Tibial nerve (tissue), 4 donors: ENCODE results near the gene TBC1D16. TPM values are rescaled to one million over a fixed set of nuclear protein-coding genes. Genes with fewer than 3 reads are reported as not detected.

Experiments used
- DNase-seq, 2 donors: peaks; one replicate each; pipeline ENCODE4 v3.0.0-alpha.2; 2019; ENCODE audit warnings: low spot score in 2 of 2
- H3K27ac ChIP-seq, 4 donors: fragments of 200-600 bp; sonication (generic) in 3 of 4; one replicate each; pipeline ENCODE4 v1.5.1; 2017 to 2019; ENCODE audit warnings: mild to moderate bottlenecking in 1 of 4
- H3K27me3 ChIP-seq, 2 donors: fragments of 200-600 bp; sonication (generic) in 1 of 2; one replicate each; pipeline versions ENCODE4 v1.5.1 to v1.6.0; 2017 to 2019
- H3K36me3 ChIP-seq, 3 donors: fragments of 200-600 bp; sonication (generic); one replicate each; pipeline ENCODE4 v1.5.1; 2018 to 2019
- H3K4me1 ChIP-seq, 4 donors: fragments of 200-600 bp; sonication (generic) in 3 of 4; one replicate each; pipeline ENCODE4 v1.5.1; 2017 to 2019
- H3K4me3 ChIP-seq, 4 donors: fragments of 200-600 bp; sonication (generic) in 3 of 4; one replicate each; pipeline ENCODE4 v1.5.1; 2017 to 2019; ENCODE audit warnings: mild to moderate bottlenecking in 1 of 4, moderate library complexity in 1 of 4
- H3K9me3 ChIP-seq, 4 donors: fragments of 200-600 bp; sonication (generic) in 3 of 4; one replicate each; pipeline ENCODE4 v1.5.1; 2017 to 2019
- EP300 ChIP-seq, 2 donors: sonication (generic); formaldehyde crosslinking; IDR thresholded peaks; one replicate each; pipeline ENCODE4 v1.6.1; 2017; ENCODE audit warnings: antibody characterized with exemption in 2 of 2, mild to moderate bottlenecking in 1 of 2
- POLR2A ChIP-seq, 2 donors: fragments of 450-650 bp; IDR thresholded peaks; one replicate each; pipeline ENCODE4 v1.6.1; 2017; ENCODE audit warnings: antibody characterized with exemption in 2 of 2, mild to moderate bottlenecking in 2 of 2, moderate library complexity in 2 of 2
- WGBS, 2 donors: methylation state at CpG; one replicate each; pipeline ENCODE4 v1.1.5; 2018; 5-methylcytosine and 5-hydroxymethylcytosine counted together
- total RNA-seq, 4 donors: library from RNA; depleted of rRNA; stranded (reverse); fragments of >200 nt; gene quantifications; one replicate each; pipeline ENCODE4 v1.1.0, GENCODE V29; 2016
- TF ChIP-seq, protein P1 (sequence below), 5 experiments: fragments of 200-600 bp in 3 of 5; fragments of 450-650 bp in 2 of 5; sonication (generic) in 3 of 5; IDR thresholded peaks; one replicate each; pipeline ENCODE4 v1.5.1; 2016 to 2019; ENCODE audit warnings: antibody characterized with exemption in 5 of 5, mild to moderate bottlenecking in 3 of 5, moderate library complexity in 2 of 5

Gene TBC1D16
- total RNA-seq, 4 donors from 2014 or later = 48.3 to 68.4 (median 58.1) TPM

DNA sequence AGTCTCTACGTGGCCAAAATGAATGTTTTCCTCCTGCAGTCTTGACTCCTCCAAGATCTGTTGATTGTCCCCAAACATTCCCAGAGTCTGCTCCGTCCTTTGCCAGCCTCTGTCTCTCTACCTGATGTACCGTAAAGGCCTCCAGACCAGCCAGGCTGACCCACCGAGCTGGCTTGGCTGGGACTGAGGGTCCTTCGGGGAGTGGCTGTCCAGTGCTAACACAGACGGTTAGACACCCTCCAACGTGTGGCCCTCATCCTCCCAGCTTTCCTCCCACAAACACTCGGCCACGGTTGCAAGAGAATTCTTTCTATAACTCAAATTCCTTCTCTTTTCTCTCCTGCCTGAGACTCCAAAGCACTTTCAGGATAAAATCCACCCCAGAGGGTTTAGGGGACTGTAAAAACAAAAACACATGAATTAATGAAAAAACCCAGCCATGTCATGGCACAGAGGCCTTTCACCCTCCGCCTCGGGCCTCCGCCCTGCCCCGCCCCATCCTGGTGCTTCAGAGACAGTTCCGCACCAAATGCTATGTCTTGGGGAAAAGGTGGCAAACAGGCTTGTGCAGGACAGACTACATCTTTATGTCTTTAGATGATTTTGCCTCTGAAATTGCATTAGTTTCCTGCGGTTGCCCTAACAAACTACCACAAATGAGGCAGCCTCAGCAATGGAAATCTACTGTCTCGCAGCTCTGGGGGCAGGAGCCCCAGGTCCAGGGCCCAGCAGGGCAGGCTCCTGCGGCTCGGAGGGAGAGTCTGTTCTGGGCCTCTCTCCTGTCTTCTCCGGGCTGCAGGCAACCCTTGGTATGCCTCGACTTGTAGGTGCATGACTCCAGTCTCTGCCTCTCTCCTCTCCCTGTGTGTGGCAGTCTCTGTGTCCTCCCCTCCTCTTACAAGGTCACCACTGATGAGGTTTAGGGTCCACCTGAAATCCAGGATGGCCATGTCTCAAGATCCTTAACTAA, 124.0 kb downstream of the TBC1D16 start:
- Histone ChIP-seq H3K9me3 (no peaks in the 10 kb centered on the region), H3K4me3 (no peak overlapping the region), H3K27ac (no peak overlapping the region), H3K4me1 (peaks cover 0 to 8% (median 0%) of the 10 kb centered on the region in 4 donors), H3K36me3 (no peaks in the 10 kb centered on the region), H3K27me3 (peaks cover 0 to 22% of the 10 kb centered on the region in 2 donors)
- TF ChIP-seq, protein P1, sequence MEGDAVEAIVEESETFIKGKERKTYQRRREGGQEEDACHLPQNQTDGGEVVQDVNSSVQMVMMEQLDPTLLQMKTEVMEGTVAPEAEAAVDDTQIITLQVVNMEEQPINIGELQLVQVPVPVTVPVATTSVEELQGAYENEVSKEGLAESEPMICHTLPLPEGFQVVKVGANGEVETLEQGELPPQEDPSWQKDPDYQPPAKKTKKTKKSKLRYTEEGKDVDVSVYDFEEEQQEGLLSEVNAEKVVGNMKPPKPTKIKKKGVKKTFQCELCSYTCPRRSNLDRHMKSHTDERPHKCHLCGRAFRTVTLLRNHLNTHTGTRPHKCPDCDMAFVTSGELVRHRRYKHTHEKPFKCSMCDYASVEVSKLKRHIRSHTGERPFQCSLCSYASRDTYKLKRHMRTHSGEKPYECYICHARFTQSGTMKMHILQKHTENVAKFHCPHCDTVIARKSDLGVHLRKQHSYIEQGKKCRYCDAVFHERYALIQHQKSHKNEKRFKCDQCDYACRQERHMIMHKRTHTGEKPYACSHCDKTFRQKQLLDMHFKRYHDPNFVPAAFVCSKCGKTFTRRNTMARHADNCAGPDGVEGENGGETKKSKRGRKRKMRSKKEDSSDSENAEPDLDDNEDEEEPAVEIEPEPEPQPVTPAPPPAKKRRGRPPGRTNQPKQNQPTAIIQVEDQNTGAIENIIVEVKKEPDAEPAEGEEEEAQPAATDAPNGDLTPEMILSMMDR (IDR thresholded peaks at IDR 0.05) = no peak
- TF ChIP-seq POLR2A (IDR thresholded peaks at IDR 0.05) = no peak
- no peak for TF ChIP-seq EP300 (IDR thresholded peaks at IDR 0.05)
- no peak for DNase-seq
- 81 to 83% methylated on average over 20 of the region's 20 CpGs for WGBS, 2 donors

DNA sequence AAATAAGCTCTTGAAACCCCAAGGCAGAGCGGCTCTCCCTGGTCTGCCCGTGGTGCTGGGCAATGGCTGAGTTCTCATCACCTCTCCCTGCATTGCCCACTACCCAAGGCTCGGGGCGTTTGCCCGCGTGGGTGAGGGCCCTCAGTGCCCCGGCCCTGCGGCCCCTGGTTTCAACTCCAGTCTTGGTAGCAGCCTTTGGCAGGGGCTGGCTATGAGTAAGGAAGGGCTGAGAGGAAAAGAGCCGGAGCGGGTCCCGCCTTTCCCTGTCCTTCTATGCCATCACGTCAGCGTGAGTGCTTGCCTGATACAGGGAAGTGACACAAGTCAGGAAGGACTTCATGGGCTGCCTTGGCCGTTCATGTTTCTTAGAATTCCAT, 124.7 kb downstream of the TBC1D16 start:
- no peak overlapping the region for H3K4me3 ChIP-seq
- H3K27me3 ChIP-seq = peaks cover 0 to 20% of the 10 kb centered on the region in 2 donors
- H3K27ac ChIP-seq = no peak overlapping the region
- H3K9me3 ChIP-seq = no peaks in the 10 kb centered on the region
- H3K36me3 ChIP-seq = no peaks in the 10 kb centered on the region
- 72 to 84% methylated on average over 14 of the region's 14 CpGs for WGBS, 2 donors
- TF ChIP-seq EP300 (IDR thresholded peaks at IDR 0.05) (no peak), POLR2A (IDR thresholded peaks at IDR 0.05) (no peak)
- no peak for DNase-seq
- H3K4me1 ChIP-seq = peaks cover 0 to 6% (median 0%) of the 10 kb centered on the region in 4 donors

DNA sequence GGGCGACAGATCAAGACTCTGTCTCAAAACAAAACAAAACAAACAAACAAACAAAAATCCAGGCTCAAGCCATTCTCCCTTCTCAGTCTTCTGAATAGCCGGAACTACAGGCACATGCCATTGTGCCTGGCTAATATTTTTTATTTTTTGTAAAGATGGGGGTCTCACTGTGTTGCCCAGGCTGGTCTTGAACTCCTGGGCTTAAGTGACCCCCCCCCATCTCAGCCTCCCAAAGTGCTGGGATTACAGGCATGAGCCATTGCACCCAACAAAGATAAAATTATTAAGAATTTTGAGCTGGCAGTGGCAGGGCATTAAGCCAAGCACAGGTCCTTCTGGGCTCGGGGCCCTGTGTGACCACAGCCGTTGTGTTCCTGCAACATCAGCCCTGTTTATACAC, 126.6 kb downstream of the TBC1D16 start:
- 54 to 63% methylated on average over 4 of the region's 4 CpGs for whole genome bisulfite sequencing, 2 donors
- Histone ChIP-seq H3K27ac (no peak overlapping the region), H3K27me3 (peaks cover 0 to 12% of the 10 kb centered on the region in 2 donors), H3K9me3 (no peaks in the 10 kb centered on the region), H3K4me1 (peaks cover 0 to 3% (median 0%) of the 10 kb centered on the region in 4 donors), H3K4me3 (no peak overlapping the region), H3K36me3 (no peaks in the 10 kb centered on the region)
- no peak for DNase-seq
- no peak for TF ChIP-seq EP300 (IDR thresholded peaks at IDR 0.05)
- TF ChIP-seq, protein P1 (IDR thresholded peaks at IDR 0.05) = no peak
- TF ChIP-seq POLR2A (IDR thresholded peaks at IDR 0.05) = no peak

DNA sequence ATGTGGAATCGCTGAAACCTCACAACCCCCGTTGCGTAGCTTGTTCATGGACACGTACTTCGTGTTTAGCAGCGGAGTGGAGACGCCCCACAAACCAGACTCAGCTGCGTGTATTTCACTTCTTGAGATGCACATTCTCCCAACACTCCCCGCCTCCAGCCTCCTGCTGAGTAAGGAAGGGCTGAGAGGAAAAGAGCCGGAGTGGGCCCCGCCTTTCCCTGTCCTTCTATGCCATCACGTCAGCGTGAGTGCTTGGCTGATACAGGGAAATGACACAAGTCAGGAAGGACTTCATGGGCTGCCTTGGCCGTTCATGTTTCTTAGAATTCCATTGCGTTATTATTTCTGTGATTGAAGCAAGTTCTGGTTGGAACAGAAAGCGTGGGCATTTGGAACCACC, 127.8 kb downstream of the TBC1D16 start:
- DNase-seq = no peak
- peaks cover 0 to 3% (median 0%) of the 10 kb centered on the region in 4 donors for H3K4me1 ChIP-seq
- TF ChIP-seq POLR2A (IDR thresholded peaks at IDR 0.05) = no peak
- no peak for TF ChIP-seq EP300 (IDR thresholded peaks at IDR 0.05)
- TF ChIP-seq, protein P1 (IDR thresholded peaks at IDR 0.05) = no peak
- H3K36me3 ChIP-seq = no peaks in the 10 kb centered on the region
- H3K27ac ChIP-seq = no peak overlapping the region
- whole genome bisulfite sequencing, 2 donors = 49 to 64% methylated on average over 16 of the region's 16 CpGs
- no peak overlapping the region for H3K4me3 ChIP-seq
- no peaks in the 10 kb centered on the region for H3K9me3 ChIP-seq
- peaks cover 0 to 24% of the 10 kb centered on the region in 2 donors for H3K27me3 ChIP-seq

DNA sequence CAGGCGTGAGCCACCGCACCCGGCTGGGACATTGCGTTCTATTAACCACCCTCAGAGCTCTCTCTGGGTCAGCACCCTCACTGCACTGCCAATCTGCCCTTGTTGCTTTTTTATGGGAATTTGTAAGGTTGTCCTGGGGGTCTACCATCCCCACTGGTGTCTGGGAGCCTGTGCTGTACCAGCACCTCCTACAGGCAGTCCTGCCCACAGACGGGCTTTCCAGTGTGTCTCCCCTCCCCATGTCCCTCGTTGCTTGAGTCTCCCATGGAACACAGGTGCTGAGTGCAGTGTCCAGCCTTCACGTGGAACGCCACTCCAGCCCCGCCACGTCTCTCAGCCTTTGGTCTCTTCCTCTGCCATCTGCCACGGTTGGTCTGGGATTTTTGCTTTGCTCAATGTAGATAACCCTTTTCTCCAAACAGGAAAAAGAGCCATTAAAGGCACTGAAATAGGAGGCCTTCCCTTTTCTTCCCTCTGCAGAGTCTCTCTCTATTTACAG, 128.4 kb downstream of the TBC1D16 start:
- DNase-seq = no peak
- peaks cover 0 to 30% of the 10 kb centered on the region in 2 donors for H3K27me3 ChIP-seq
- TF ChIP-seq, protein P1 (IDR thresholded peaks at IDR 0.05) = no peak
- no peak for TF ChIP-seq POLR2A (IDR thresholded peaks at IDR 0.05)
- no peak for TF ChIP-seq EP300 (IDR thresholded peaks at IDR 0.05)
- no peak overlapping the region for H3K4me3 ChIP-seq
- H3K9me3 ChIP-seq = no peaks in the 10 kb centered on the region
- H3K4me1 ChIP-seq = peaks cover 0 to 3% (median 0%) of the 10 kb centered on the region in 4 donors
- no peaks in the 10 kb centered on the region for H3K36me3 ChIP-seq
- 83 to 86% methylated on average over 11 of the region's 11 CpGs for WGBS, 2 donors
- no peak overlapping the region for H3K27ac ChIP-seq
